Measurements from ENCODE around the gene FOXJ2.
"Not testable (repeated sequence)": the region's sequence is repeated elsewhere in the genome, so short reads cannot be mapped to it uniquely, and the experiment has no call there.

DNA sequence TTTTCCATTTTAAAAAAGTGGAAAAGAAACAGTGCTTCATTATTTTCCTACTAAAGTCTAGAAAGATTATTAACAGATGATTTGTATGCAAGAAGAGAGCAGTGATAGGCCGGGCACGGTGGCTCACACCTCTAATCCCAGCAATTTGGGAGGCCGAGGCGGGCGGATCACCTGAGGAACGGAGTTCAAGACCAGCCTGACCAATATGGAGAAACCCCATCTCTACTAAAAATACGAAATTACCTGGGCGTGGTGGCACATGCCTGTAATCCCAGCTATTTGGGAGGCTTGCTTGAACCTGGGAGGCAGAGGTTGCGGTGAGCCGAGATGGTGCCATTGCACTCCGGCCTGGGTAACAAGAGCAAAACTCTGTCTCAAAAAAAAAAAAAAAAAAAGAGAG lies 49.5 kb upstream of the FOXJ2 start:
- TF ChIP-seq RFX5 (IDR thresholded peaks at IDR 0.05; ENCODE audit: low read depth, low read length); CTCF (conservative IDR thresholded peaks at IDR 0.05; ENCODE audit: low read depth, low read length); USF2 (IDR thresholded peaks at IDR 0.05; ENCODE audit: low read depth, low read length); POLR2A (IDR thresholded peaks at IDR 0.05; ENCODE audit: low read depth, low read length); FOS (IDR thresholded peaks at IDR 0.05; ENCODE audit: low read depth, low read length); BHLHE40 (IDR thresholded peaks at IDR 0.05; ENCODE audit: low read depth, low read length); RCOR1 (IDR thresholded peaks at IDR 0.05; ENCODE audit: insufficient replicate concordance, low read length): not testable (repeated sequence)

Data from IMR-90 (cell line).